Activated gamma-delta T cell treated with anti-CD3 and anti-CD28 coated beads, Interleukin-2, amount 50 U/mL, for 16 hours (primary cell): ENCODE results near the gene SYNJ1.
"Not testable (repeated sequence)": the region's sequence is repeated elsewhere in the genome, so short reads cannot be mapped to it uniquely, and the experiment has no call there.

Experiments used
- DNase-seq: peaks from one replicate; pipeline ENCODE4 v3.0.0-alpha.2; 2020; ENCODE audit warnings: low read depth

The SYNJ1 gene

GRCh38 chr21:32727687-32728455 lies at the start of gene SYNJ1:
Gene SYNJ1 (minus strand): TSS chr21:32728013. CDS start chr21:32726895, 1,118 bp downstream.
- DNase-seq = peak; percentile 89

GRCh38 chr21:32777269-32777668 lies 49.5 kb upstream of the SYNJ1 start:
- DNase-seq = no peak

- DNase-seq = no peak
Observed at GRCh38 chr21:32776743-32777142, 48.9 kb upstream of the SYNJ1 start.

- DNase-seq = not testable (repeated sequence)
Observed at GRCh38 chr21:32773048-32773344, 45.2 kb upstream of the SYNJ1 start.

GRCh38 chr21:32772281-32773047 lies 44.7 kb upstream of the SYNJ1 start:
- peak; percentile 30 for DNase-seq

- peak; percentile 31 for DNase-seq
Observed at GRCh38 chr21:32770871-32771523, 43.2 kb upstream of the SYNJ1 start.

- DNase-seq = no peak
Observed at GRCh38 chr21:32768530-32768929, 40.7 kb upstream of the SYNJ1 start.

GRCh38 chr21:32765058-32765457 lies 37.2 kb upstream of the SYNJ1 start:
- DNase-seq = no peak

GRCh38 chr21:32764186-32764585 lies 36.4 kb upstream of the SYNJ1 start:
- no peak for DNase-seq

- DNase-seq = no peak
Observed at GRCh38 chr21:32757804-32758203, 30.0 kb upstream of the SYNJ1 start.

- DNase-seq = no peak
Observed at GRCh38 chr21:32756096-32756495, 28.3 kb upstream of the SYNJ1 start.

GRCh38 chr21:32753818-32754585 lies 26.2 kb upstream of the SYNJ1 start:
- DNase-seq = no peak

- no peak for DNase-seq
Observed at GRCh38 chr21:32750405-32750804, 22.6 kb upstream of the SYNJ1 start.

- no peak for DNase-seq
Observed at GRCh38 chr21:32749662-32750061, 21.8 kb upstream of the SYNJ1 start.

- DNase-seq = no peak
Observed at GRCh38 chr21:32748529-32748928, 20.7 kb upstream of the SYNJ1 start.

GRCh38 chr21:32747396-32747795 lies 19.6 kb upstream of the SYNJ1 start:
- DNase-seq = no peak

- DNase-seq = not testable (repeated sequence)
Observed at GRCh38 chr21:32746711-32747110, 18.9 kb upstream of the SYNJ1 start.

- DNase-seq = no peak
Observed at GRCh38 chr21:32742396-32742795, 14.6 kb upstream of the SYNJ1 start.

GRCh38 chr21:32741336-32741735 lies 13.5 kb upstream of the SYNJ1 start:
- no peak for DNase-seq

GRCh38 chr21:32739946-32740345 lies 12.1 kb upstream of the SYNJ1 start:
- DNase-seq = no peak

- DNase-seq = not testable (repeated sequence)
Observed at GRCh38 chr21:32736083-32736482, 8.3 kb upstream of the SYNJ1 start.

GRCh38 chr21:32735524-32735923 lies 7.7 kb upstream of the SYNJ1 start:
- no peak for DNase-seq
